Jurkat, Clone E6-1 (cell line): ENCODE data around the gene ATN1.

Source experiments
- DNase-seq: peaks from one replicate; pipeline ENCODE4 v3.0.0-alpha.2; 2011; ENCODE audit warnings: low read depth, low spot score
- H3K4me3 ChIP-seq: 2 replicates; pipeline ENCODE4 v1.5.1; 2011; ENCODE audit warnings: mild to moderate bottlenecking, low read length, control low read depth, moderate library complexity

Gene ATN1

DNA sequence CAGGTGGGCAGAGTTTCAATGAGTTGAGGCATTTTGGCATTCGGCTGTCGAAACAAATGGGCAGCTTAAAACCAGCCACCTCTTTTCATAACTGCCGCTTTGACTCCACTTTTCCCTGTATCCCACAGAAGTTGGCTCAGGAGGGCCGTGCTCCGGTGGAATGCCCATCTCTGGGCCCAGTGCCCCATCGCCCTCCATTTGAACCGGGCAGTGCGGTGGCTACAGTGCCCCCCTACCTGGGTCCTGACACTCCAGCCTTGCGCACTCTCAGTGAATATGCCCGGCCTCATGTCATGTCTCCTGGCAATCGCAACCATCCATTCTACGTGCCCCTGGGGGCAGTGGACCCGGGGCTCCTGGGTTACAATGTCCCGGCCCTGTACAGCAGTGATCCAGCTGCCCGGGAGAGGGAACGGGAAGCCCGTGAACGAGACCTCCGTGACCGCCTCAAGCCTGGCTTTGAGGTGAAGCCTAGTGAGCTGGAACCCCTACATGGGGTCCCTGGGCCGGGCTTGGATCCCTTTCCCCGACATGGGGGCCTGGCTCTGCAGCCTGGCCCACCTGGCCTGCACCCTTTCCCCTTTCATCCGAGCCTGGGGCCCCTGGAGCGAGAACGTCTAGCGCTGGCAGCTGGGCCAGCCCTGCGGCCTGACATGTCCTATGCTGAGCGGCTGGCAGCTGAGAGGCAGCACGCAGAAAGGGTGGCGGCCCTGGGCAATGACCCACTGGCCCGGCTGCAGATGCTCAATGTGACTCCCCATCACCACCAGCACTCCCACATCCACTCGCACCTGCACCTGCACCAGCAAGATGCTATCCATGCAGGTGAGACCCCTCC, 10.8 kb downstream of the ATN1 start:
- H3K4me3 ChIP-seq: peak overlapping the region; percentile 88
- DNase-seq: no peak

DNA sequence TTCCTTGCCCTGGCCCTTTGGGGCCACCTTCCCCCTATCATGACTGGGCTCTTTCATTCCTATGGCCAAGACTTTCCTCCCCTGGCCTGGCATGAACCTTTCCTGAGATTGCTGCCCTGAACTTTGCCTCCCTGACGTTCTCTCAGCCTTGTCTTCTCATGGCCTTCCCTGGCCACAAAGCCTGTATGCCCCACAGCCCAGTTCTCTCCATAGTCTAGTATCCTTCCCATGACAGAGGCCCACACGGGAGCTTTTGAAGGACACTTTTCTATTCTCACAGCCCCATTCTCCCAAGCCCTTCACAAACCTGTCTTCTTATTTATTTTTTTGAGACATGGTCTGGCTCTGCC, 11.4 kb downstream of the ATN1 start:
- DNase-seq: no peak
- H3K4me3 ChIP-seq: no peak overlapping the region

DNA sequence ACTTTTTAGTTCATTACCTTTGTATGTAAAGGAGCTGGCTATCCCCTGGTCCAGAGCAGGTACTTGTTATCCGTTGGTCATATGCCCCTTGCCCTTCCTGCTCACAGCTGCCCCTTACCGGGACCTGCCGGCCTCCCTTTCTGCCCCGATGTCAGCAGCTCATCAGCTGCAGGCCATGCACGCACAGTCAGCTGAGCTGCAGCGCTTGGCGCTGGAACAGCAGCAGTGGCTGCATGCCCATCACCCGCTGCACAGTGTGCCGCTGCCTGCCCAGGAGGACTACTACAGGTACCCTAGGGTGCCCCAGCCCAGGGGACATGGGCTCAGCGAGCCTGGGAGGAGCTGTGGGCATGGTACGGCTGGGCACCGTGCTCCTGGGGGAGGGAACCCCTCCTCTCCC, 13.5 kb downstream of the ATN1 start:
- DNase-seq: no peak
- no peak overlapping the region for H3K4me3 ChIP-seq

DNA sequence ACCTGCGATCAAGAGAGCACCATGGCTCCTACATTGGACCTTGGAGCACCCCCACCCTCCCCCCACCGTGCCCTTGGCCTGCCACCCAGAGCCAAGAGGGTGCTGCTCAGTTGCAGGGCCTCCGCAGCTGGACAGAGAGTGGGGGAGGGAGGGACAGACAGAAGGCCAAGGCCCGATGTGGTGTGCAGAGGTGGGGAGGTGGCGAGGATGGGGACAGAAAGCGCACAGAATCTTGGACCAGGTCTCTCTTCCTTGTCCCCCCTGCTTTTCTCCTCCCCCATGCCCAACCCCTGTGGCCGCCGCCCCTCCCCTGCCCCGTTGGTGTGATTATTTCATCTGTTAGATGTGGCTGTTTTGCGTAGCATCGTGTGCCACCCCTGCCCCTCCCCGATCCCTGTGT, 14.0 kb downstream of the ATN1 start:
- H3K4me3 ChIP-seq: no peak overlapping the region
- no peak for DNase-seq

DNA sequence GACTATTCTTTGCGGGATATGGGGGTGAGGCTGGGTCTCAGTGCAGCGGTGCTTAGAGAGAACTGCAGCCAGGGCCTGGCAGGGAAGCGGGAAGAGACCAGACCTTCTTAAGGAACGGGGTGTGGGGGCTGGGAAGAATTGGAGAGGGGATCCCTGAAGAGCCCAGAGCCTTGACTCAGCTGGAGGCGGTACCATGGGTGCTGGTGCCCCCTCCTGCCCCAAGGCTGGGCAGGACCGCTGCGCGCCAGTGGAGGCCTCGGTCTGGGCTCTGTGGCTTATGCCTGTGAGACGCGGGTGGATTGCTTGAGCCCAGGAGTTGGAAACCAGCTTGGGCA, 14.5 kb downstream of the ATN1 start:
- DNase-seq: no peak
- no peak overlapping the region for H3K4me3 ChIP-seq

DNA sequence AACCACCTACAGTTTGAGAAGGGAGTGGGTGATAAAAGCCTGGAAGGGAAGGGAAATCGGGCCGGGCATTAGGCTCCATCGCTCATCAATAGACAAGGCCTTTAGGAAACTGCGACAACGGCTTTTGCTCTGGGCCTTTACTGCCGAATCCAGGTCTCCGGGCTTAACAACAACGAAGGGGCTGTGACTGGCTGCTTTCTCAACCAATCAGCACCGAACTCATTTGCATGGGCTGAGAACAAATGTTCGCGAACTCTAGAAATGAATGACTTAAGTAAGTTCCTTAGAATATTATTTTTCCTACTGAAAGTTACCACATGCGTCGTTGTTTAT, 15.6 kb downstream of the ATN1 start:
- H3K4me3 ChIP-seq: peak overlapping the region; percentile 72
- DNase-seq: peak; percentile 93

DNA sequence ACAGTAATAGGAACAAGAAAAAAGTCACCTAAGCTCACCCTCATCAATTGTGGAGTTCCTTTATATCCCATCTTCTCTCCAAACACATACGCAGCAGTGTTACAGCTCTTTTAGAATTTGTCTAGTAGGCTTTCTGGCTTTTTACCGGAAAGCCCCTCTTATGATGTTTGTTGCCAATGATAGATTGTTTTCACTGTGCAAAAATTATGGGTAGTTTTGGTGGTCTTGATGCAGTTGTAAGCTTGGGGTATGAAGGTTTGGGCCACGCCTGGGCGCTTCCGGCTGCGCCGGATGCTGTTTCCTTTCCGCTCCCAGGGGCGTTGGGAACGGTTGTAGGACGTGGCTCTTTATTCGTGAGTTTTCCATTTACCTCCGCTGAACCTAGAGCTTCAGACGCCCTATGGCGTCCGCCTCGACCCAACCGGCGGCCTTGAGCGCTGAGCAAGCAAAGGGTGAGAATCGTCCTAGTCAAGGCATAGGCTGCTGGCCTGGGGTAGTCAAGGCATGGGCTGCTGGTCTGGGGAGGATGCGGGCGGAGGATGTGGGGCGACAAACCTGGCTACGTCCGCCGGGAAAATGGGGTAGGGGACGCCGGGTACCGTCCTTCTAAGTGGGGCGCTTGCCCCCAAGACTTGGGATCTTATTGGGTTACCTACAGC, 16.1 kb downstream of the ATN1 start, which contains the start of the genes C12orf57 and RNU7-1:
C12orf57 (plus strand) TSS at position 301 of the 659 bp plus-strand sequence; CDS start at position 401, 100 bp downstream.
RNU7-1 (plus strand) TSS at position 95 of the 659 bp plus-strand sequence.
- peak; percentile 98 for DNase-seq
- H3K4me3 ChIP-seq: peak within 1 kb of the TSS; percentile 72

DNA sequence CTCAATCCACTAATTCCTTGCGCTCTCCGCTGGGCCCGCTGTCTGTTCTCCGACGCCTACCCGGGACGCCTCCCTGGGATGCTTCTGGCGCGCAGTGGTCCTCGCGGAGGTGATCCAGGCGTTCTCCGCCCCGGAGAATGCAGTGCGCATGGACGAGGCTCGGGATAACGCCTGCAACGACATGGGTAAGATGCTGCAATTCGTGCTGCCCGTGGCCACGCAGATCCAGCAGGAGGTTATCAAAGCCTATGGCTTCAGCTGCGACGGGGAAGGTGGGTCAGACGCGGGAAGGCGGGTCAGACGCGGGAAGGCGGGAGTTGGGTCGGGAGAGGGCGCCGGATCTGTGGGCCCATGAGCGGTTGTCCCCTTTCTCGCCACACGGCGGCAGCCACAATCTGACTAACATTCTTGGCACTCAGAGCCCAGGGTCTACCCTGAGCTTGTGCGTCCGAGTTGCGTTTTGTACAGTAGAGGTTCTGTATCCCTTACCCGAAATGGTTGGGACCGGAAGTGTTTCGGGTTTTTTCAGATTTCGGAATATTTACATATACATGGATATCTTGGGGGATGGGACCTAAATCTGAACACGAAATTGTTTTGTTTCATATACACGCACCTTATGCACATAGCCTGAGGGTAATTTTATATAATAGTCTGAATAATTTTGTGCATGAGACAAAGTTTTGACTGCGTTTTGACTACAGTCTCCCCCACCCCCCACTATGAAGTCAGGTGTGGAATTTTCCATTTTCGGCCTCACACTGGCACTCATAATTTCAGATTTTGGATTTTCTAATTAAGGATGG, 16.8 kb downstream of the ATN1 start:
- DNase-seq: peak; percentile 90
- peak overlapping the region; percentile 72 for H3K4me3 ChIP-seq

DNA sequence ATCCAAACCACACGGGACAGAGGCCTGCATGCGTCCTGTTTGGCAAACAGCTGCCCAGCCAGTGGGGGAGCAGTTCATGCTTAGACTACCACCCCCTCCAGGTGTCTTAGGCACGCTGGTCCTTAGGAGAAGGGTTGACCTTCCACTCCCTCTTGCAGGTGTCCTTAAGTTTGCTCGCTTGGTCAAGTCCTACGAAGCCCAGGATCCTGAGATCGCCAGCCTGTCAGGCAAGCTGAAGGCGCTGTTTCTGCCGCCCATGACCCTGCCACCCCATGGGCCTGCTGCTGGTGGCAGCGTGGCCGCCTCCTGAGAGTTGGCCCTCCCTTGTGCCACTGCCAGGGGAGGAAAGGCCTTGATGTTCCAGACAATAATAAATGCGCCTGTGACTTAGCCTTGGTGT, 17.9 kb downstream of the ATN1 start:
- no peak overlapping the region; the same call in 1 of the 2 replicates for H3K4me3 ChIP-seq
- DNase-seq: no peak

DNA sequence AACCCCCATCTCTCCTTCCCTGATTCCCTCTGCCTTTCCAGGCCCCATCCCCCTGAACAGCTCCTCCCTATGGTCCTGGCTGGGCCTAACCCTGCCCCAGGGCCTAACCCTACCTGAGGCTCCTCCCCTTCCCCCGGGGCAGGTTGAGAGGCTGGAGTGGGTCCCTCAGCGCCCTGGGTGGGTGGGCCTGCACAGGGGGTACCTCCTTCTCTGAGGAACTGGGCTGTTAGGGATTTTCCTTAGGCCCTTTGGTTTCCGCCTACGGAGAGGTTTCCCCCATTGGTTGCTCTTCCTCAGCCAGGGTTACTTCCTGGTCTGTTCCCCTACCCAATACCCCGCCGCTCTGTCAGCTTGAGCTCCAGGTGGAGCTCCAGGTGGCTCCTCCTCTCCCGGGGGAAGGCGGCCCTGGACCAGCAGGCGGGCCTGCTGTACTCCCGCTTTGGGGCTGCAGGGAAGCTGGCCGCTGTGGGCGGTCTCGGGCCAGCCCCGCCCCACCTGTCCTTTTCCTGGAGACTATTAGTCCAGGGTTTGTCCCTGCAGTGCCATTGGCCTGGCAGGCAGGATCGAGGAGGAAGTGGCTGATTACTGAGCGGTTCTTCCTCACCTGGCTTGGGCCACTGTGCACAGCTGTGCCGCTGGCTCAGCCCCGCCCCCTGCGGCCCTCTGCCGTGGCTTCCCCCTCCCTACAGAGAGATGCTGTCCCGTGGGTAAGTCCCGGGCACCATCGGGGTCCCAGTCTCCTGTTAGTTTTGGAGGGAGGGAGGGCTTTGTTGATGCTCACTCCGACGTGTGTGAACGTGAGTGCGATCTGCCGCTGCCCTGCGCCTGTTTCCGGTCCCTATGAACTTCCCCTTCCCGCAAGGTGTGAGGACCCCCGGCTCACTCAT, 18.5 kb downstream of the ATN1 start:
- no peak overlapping the region for H3K4me3 ChIP-seq
- DNase-seq: no peak

DNA sequence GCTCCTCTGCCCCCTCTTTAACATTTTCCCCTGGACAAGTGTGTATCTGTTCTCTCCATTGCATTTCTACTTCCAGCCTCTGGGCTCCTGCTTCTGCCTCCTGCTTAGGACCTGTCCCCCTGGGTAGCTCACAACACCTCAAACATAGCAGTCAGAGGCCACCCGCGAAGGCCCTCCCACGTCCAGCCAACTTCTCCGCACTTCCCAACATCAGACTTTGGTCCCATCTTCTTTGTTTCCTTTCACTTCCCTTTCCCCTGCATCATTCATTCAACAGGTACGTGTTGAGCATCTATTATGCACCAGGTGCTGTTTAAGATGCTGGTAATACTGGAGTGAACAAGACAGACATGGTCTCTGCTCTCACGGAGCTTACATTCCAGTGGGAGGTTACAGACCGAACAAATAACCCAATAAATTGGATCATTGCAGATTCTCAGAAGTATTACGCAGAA, 19.2 kb downstream of the ATN1 start:
- H3K4me3 ChIP-seq: no peak overlapping the region
- no peak for DNase-seq

DNA sequence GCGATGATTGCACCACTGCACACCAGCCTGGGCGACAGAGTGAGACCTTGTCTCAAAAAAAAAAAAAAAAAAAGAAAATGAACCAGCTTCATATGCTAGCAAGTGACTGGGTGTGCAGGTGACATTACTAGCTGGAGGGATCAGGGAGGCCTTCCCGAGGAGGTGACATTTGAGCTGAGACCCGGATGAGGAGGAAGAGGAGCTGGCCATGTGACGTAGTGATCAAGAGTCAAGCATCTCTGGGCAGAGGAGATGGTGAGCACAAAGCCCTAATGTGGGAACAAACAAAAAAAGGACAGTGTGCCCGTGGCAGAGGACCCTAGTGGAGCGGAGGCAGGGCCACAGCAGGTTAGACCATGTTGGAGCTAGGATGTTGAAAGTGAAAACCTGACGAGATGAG, 19.9 kb downstream of the ATN1 start:
- H3K4me3 ChIP-seq: no peak overlapping the region
- no peak for DNase-seq

DNA sequence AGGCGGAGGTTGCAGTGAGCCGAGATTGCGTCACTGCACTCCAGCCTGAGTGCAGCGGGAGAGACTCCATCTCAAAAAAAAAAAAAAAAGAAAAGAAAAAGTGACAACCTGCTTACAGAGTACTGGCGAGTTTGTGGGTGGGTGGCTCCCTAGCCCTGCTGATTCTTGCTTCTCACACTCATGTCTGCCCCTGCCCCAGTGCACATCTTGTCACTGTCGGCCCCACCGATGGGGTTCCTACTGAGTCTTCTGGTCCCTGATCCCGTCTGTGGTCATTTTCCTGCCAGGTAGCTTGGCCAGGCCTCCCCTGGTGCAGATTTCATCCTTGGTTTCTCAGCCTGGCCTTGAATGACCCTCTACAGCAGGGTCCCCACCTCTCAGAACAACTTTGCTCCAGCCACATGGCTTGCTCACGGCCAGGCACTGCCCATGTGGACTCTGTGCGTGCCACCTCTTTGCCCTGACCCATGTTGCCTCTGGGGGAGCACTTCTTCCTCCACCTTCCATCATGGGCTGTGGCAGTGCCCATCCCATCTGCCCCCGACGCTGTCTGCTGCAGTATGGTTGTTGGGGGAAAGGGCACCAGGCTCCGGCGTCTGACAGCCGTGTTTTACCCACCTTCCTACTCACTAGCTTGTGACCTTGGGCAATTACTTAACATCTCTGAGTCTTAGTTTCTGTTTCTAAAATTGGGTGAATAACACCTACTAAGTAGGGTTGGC, 21.3 kb downstream of the ATN1 start:
- no peak overlapping the region for H3K4me3 ChIP-seq
- no peak for DNase-seq

DNA sequence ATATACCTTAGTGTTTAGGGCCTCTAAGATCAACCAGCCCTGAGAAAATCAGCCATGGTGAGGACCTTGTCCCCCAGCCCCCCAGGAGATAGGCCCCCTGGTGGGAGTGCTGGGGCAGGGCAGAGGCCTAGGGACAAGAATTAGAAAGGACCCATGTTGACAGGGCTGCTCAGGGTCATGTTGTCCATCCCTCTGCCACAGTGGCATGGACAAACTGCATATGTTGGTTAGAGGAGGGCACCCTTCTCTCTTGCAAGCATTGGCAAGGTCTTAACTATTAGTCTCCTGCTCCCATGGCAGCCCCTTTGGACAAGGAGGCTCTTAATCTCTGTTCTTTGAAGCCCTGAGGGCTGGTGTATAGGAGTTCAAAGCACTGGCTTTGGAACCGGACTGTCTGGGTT, 22.6 kb downstream of the ATN1 start:
- peak; percentile 64 for DNase-seq
- peak overlapping the region; percentile 89 for H3K4me3 ChIP-seq

DNA sequence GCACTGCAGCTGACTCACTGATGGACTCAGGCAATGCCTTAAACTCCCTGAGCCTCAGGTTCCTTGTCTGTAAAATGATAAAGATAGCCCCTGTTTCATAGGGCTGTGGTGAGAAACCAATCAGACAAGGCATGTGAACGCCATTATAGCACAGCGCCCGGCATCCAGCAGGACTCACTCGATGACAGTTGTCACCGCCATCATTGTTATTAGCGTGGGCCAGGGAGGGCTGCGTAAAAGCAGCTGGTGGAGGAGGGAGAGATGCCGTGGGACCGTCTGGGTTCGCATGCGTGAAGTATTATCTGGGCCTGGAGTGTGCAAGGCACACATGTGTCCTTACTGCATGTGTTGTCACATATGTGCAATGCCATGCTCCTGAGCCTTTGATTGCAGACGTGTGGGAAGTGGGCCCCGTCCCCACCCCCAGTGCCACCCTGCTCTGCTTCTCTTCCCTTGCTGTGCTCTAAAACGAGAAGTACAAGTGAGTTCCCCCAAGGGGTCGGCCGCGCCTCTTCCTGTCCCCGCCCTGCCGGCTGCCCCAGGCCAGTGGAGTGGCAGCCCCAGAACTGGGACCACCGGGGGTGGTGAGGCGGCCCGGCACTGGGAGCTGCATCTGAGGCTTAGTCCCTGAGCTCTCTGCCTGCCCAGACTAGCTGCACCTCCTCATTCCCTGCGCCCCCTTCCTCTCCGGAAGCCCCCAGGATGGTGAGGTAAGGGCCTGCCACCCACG, 23.2 kb downstream of the ATN1 start, which contains the start of gene PTPN6:
PTPN6 (plus strand) TSS at position 546 of the 730 bp plus-strand sequence; CDS start at position 703, 157 bp downstream.
- DNase-seq: peak; percentile 72
- H3K4me3 ChIP-seq: peak within 1 kb of the TSS; percentile 89

DNA sequence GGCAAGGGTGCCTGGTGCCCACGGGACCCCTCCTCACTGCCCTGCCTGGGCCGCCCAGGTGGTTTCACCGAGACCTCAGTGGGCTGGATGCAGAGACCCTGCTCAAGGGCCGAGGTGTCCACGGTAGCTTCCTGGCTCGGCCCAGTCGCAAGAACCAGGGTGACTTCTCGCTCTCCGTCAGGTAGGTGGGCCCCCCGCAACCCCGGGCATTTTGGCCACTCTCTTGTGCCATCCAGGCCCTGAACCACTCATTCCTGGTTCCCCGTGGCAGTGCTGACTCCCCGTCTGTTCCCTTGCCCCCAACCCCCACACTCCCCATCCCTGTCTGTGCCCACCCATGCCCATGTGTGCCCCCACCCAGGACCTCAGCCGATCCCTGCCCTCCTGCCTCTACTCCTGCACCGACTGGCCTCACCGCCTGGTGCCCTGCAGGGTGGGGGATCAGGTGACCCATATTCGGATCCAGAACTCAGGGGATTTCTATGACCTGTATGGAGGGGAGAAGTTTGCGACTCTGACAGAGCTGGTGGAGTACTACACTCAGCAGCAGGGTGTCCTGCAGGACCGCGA, 23.9 kb downstream of the ATN1 start:
- DNase-seq: no peak
- peak overlapping the region; percentile 89 for H3K4me3 ChIP-seq

DNA sequence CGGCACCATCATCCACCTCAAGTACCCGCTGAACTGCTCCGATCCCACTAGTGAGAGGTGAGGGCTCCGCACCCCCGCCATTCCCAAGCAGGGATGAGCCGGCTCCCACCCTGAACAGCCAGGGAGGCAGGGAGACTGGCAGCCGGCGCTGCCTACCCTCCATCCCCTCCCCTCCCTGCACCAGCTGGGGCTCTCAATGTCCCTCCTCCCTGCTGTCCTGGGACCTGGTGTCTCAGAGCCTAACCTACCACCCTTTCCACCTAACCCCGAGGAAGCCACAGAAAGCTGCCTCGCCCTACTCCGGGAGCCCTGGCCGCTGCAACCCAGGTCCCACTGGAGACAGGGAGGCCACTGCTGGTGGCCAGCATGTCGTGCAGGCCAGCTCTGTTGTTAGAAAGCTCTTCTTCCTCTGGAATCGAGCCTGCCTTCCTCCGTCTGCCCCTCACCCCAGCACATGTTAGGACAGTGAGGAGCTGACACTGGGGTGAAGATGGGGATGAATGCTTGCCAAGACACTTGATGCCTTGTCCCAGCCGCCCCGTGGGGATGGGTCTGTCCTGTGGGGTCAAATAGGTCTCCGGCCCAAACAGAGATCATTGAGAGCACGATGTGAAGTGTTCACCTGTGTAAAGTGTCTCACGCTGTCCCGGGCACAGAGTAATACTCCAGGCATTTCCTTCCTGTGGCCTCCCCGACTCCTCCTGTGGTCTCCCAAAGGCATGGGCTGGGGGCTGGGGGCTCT, 24.5 kb downstream of the ATN1 start:
- DNase-seq: no peak

More for the DNA sequence above, 24.5 kb downstream of the ATN1 start:
- peak overlapping the region; percentile 89 for H3K4me3 ChIP-seq
